K562 (cell line): ENCODE data around the gene TLE3. TPM values are rescaled to one million over a fixed set of nuclear protein-coding genes. Genes with fewer than 3 reads are reported as not detected.
A peak's percentile ranks its signal among the peaks of the same experiment; 100 is the strongest.

ENCODE experiments used
- ATAC-seq: fragments of 200-7000 bp; cut with Tn5 transposase; 3 replicates; pipeline ENCODE4 v1.9.1; 2020; ENCODE audit warnings: moderate library complexity
- BruUV-seq: library from RNA; stranded (reverse); fragments of 400-500 nt; replicated peaks from 2 replicates; lab custom pipeline; 2021; lab: Mats Ljungman, UMichigan
- CTCF ChIA-PET: fragments of 300-600 bp; formaldehyde crosslinking; extraction: SDS; loops from one replicate; lab custom pipeline; 2021; ENCODE audit warnings: low intra/inter-chr PET ratio; lab: Yijun Ruan, JAX
- POLR2A ChIA-PET: fragments of 300-600, 350-650 bp; sonication (Branson Sonifier 250); formaldehyde crosslinking; extraction: SDS; loops from one replicate; lab custom pipeline; 2021; ENCODE audit warnings: antibody characterized with exemption, inconsistent platforms; lab: Yijun Ruan, JAX
- DNase-seq, 4 experiments: peaks; one replicate each; pipeline versions ENCODE4 v3.0.0 to v3.0.0-alpha.2; 2011 to 2018; ENCODE audit warnings: low spot score in 3 of 4, mixed read lengths in 3 of 4; ENCODE audit errors: extremely low read depth in 1 of 4
- FAIRE-seq: peaks from 2 replicates; lab custom pipeline; 2011; peaks lifted over from hg19 to GRCh38; lab: Jason Lieb, UNC
- H2AFZ ChIP-seq: 2 replicates; pipeline ENCODE4 v1.6.0; 2011; ENCODE audit warnings: low read depth, low read length, control low read depth, inconsistent platforms
- H3K27ac ChIP-seq: fragments of 200-600 bp; 3 replicates; pipeline ENCODE4 v1.8.0; 2011; ENCODE audit warnings: low read depth, mild to moderate bottlenecking, control low read depth, inconsistent platforms, low read length, moderate library complexity, mixed read lengths; ENCODE audit errors: extremely low read depth
- H3K27me3 ChIP-seq, 2 experiments: fragments of 300-600 bp in 1 of 2; 2 replicates in 1 of 2; 3 replicates in 1 of 2; pipeline versions ENCODE4 v1.6.0 to v1.8.0; 2011; ENCODE audit warnings: inconsistent platforms in 2 of 2, low read length in 2 of 2, mild to moderate bottlenecking in 1 of 2, mixed read lengths in 1 of 2, moderate library complexity in 1 of 2; ENCODE audit not compliant: control insufficient read depth in 2 of 2, insufficient read depth in 2 of 2
- H3K36me3 ChIP-seq: fragments of 300-600 bp; 3 replicates; pipeline ENCODE4 v1.8.0; 2011; ENCODE audit warnings: mild to moderate bottlenecking, low read length, inconsistent platforms; ENCODE audit not compliant: control insufficient read depth, insufficient read depth
- H3K4me1 ChIP-seq, 2 experiments: fragments of 200-600 bp in 1 of 2; replicated peaks in 1 of 2; 2 replicates in 1 of 2; 3 replicates in 1 of 2; pipeline versions ENCODE4 v1.5.1 to v1.8.0; 2011; ENCODE audit warnings: inconsistent platforms in 2 of 2, low read length in 2 of 2, mild to moderate bottlenecking in 1 of 2, mixed read lengths in 1 of 2, moderate library complexity in 1 of 2; ENCODE audit not compliant: control insufficient read depth in 2 of 2, insufficient read depth in 2 of 2
- H3K4me2 ChIP-seq: 2 replicates; pipeline ENCODE4 v1.6.1; 2011; ENCODE audit warnings: low read length, control low read depth, inconsistent platforms, mixed read lengths; ENCODE audit not compliant: insufficient read depth
- H3K4me3 ChIP-seq: fragments of 200-600 bp; sonication (generic), shearing (Covaris generic); 2 replicates; pipeline ENCODE4 v1.5.1; 2016; ENCODE audit warnings: control low read depth, inconsistent platforms
- H3K79me2 ChIP-seq: fragments of 200-600 bp; 3 replicates; pipeline ENCODE4 v1.8.0; 2011; ENCODE audit warnings: low read length, inconsistent platforms; ENCODE audit not compliant: control insufficient read depth, insufficient read depth
- H3K9ac ChIP-seq, 2 experiments: 2 replicates each; pipeline versions ENCODE4 v1.6.0 to v1.6.1; 2011; ENCODE audit warnings: low read depth in 2 of 2, low read length in 2 of 2, control low read depth in 1 of 2, inconsistent platforms in 1 of 2, mild to moderate bottlenecking in 1 of 2, mixed read lengths in 1 of 2; ENCODE audit not compliant: insufficient read depth in 1 of 2
- H3K9me1 ChIP-seq: one replicate; pipeline ENCODE4 v1.6.0; 2011; ENCODE audit warnings: inconsistent platforms, mild to moderate bottlenecking, low read length, moderate library complexity; ENCODE audit not compliant: control insufficient read depth, insufficient read depth
- H3K9me3 ChIP-seq: replicated peaks from 2 replicates; pipeline ENCODE4 v1.5.1; 2011; ENCODE audit warnings: low read depth, low read length, inconsistent platforms; ENCODE audit not compliant: control insufficient read depth, insufficient read depth
- H4K20me1 ChIP-seq: replicated peaks from 2 replicates; pipeline ENCODE4 v1.6.1; 2011; ENCODE audit warnings: low read length, inconsistent platforms, mixed read lengths; ENCODE audit not compliant: control insufficient read depth, insufficient read depth
- CBFA2T2 ChIP-seq: fragments of 450-650 bp; conservative IDR thresholded peaks from 2 replicates; pipeline ENCODE4 v1.6.1; 2017; ENCODE audit warnings: mild to moderate bottlenecking
- CHD1 ChIP-seq: fragments of 200-600 bp; sonication (generic); IDR thresholded peaks from one replicate; pipeline ENCODE4 v1.6.1; 2012; ENCODE audit warnings: mild to moderate bottlenecking, moderate library complexity, low read length, inconsistent platforms
- FIP1L1 ChIP-seq: fragments of 200-400 bp; formaldehyde crosslinking; IDR thresholded peaks from 2 replicates; pipeline ENCODE4 v1.6.1; 2018; ENCODE audit warnings: mild to moderate bottlenecking, low read depth, low read length; ENCODE audit not compliant: poor library complexity, severe bottlenecking
- FOXK1 ChIP-seq: sonication (generic); formaldehyde crosslinking; IDR thresholded peaks from 2 replicates; pipeline ENCODE4 v1.8.0; 2022; ENCODE audit warnings: missing genetic modification reagents, mild to moderate bottlenecking, borderline replicate concordance
- GABPB1 ChIP-seq: sonication (generic); formaldehyde crosslinking; IDR thresholded peaks from 2 replicates; pipeline ENCODE4 v1.8.0; 2022; ENCODE audit warnings: mild to moderate bottlenecking, missing genetic modification reagents
- HDGF ChIP-seq: fragments of 450-650 bp; IDR thresholded peaks from 2 replicates; pipeline ENCODE4 v1.6.1; 2016
- ILF3 ChIP-seq: fragments of 450-650 bp; IDR thresholded peaks from 2 replicates; pipeline ENCODE4 v1.6.1; 2018; ENCODE audit warnings: antibody characterized with exemption, mild to moderate bottlenecking, moderate library complexity, borderline replicate concordance
- MEIS2 ChIP-seq: fragments of 450-650 bp; IDR thresholded peaks from 2 replicates; pipeline ENCODE4 v1.6.1; 2014; ENCODE audit warnings: mild to moderate bottlenecking; ENCODE audit not compliant: partially characterized antibody
- PCBP1 ChIP-seq: fragments of 200-400 bp; formaldehyde crosslinking; IDR thresholded peaks from 2 replicates; pipeline ENCODE4 v1.6.1; 2018; ENCODE audit warnings: mild to moderate bottlenecking, low read depth, low read length; ENCODE audit not compliant: poor library complexity, severe bottlenecking
- POLR2G ChIP-seq: fragments of 200-400 bp; formaldehyde crosslinking; IDR thresholded peaks from 2 replicates; pipeline ENCODE4 v1.6.1; 2017; ENCODE audit warnings: low read depth, mild to moderate bottlenecking, antibody characterized with exemption, low read length, moderate library complexity
- RBFOX2 ChIP-seq: fragments of 200-400 bp; formaldehyde crosslinking; IDR thresholded peaks from 2 replicates; pipeline ENCODE4 v1.6.1; 2017; ENCODE audit warnings: low read depth, mild to moderate bottlenecking, low read length, moderate library complexity
- RREB1 ChIP-seq: fragments of 250-450 bp; sonication (Bioruptor Pico); IDR thresholded peaks from 2 replicates; pipeline ENCODE4 v1.4.0; 2020
- SAP30 ChIP-seq: fragments of 200-600 bp; sonication (generic); IDR thresholded peaks from 2 replicates; pipeline ENCODE4 v1.6.1; 2012; ENCODE audit warnings: borderline replicate concordance, low read depth, mild to moderate bottlenecking, moderate library complexity, low read length, control low read depth, inconsistent platforms; ENCODE audit not compliant: insufficient read depth, poor library complexity, severe bottlenecking
- ZBTB7A ChIP-seq: IDR thresholded peaks from 2 replicates; pipeline ENCODE4 v1.6.1; 2011; ENCODE audit warnings: low read depth, mild to moderate bottlenecking, low read length, moderate library complexity, borderline replicate concordance; ENCODE audit not compliant: control insufficient read depth
- ZNF184 ChIP-seq: sonication (generic); formaldehyde crosslinking; IDR thresholded peaks from 2 replicates; pipeline ENCODE4 v1.5.0; 2020; ENCODE audit warnings: missing genetic modification reagents
- WGBS: fragments of 100-300 bp; shearing (Covaris generic); methylation state at CpG from one replicate; pipeline ENCODE4 v1.1.6; 2016; ENCODE audit warnings: low coverage, mixed read lengths; ENCODE audit not compliant: insufficient coverage; ENCODE audit errors: missing lambda C conversion rate; 5-methylcytosine and 5-hydroxymethylcytosine counted together
- in situ Hi-C: fragments of 300-500 bp; cut with MboI; formaldehyde crosslinking; loops from 4 replicates; pipeline ENCODE4 v1.15.0; 2018; ENCODE audit warnings: inconsistent platforms, mixed read lengths
- intact Hi-C: fragments of 100-400 bp; cut with micrococcal nuclease; formaldehyde crosslinking; loops from 2 replicates; pipeline ENCODE4 v1.14.2; 2022
- polyA plus RNA-seq, 8 experiments: library from polyadenylated mRNA; depleted of rRNA in 4 of 8; stranded (reverse) in 5 of 8; unstranded in 3 of 8; fragments of >200 nt; fragmentation: Nextera tagmentation in 2 of 8; fragmentation: Illumina TruSeq in 1 of 8; extraction: Ambion mirVana in 2 of 8; extraction: Trizol in 1 of 8; gene quantifications; 2 replicates each; pipeline versions ENCODE4 v1.2.1 to v1.2.3, GENCODE V29; 2011 to 2014; ENCODE audit warnings: inconsistent platforms in 1 of 8, missing spikeins in 1 of 8
- total RNA-seq, 7 experiments: library from RNA; depleted of rRNA in 6 of 7; stranded (reverse); fragments of >200 nt in 6 of 7; fragmentation: Illumina TruSeq in 2 of 7; extraction: Trizol in 2 of 7; gene quantifications; 2 replicates each; pipeline versions ENCODE4 v1.2.1 to v1.2.3, GENCODE V29; 2011 to 2021; ENCODE audit warnings: low replicate concordance in 1 of 7

The TLE3 gene
- total and polyA plus RNA-seq, 9 of the 15 experiments (the other 6 are each of a cell fraction or from before 2014, with no cell fraction given) = 1.5 to 84.2 (median 14.1) TPM

- ChIA-PET POLR2A (interaction anchor here (0.7 to 2.3 kb wide), 7 partner anchors 9 to 30 kb away, joined by 3 to 20 read pairs (median 3); no protein-coding TSS in a partner anchor), CTCF (interaction anchor here (0.7 kb wide), 1 partner anchor 38 kb away, joined by 3 read pairs; no protein-coding TSS in a partner anchor)
- ATAC-seq (peak; percentile 5; the same call in 2 of the 3 replicates), FAIRE-seq (no peak), DNase-seq (peak in 3 of 4 experiments; percentile 39 to 57 (median 55))
- in situ Hi-C loops = no loop called here
- Histone ChIP-seq H2AFZ (no peak overlapping the region), H3K79me2 (peaks cover 76% of the 10 kb centered on the region), H4K20me1 (peaks cover 37% of the 10 kb centered on the region), H3K4me3 (peak overlapping the region; percentile 75), H3K27me3 (no peaks in the 10 kb centered on the region), H3K9me1 (no peaks in the 10 kb centered on the region), H3K27ac (peak overlapping the region; percentile 97; the same call in 1 of the 3 replicates), H3K4me1 (peaks cover 65 to 67% of the 10 kb centered on the region in 2 experiments), H3K9me3 (no peaks in the 10 kb centered on the region), H3K4me2 (peak overlapping the region; percentile 92), H3K36me3 (peaks cover 44% of the 10 kb centered on the region; the same call in 2 of the 3 replicates), H3K9ac (peak overlapping the region; percentile 87 to 98)
- WGBS = 5% methylated on average over 24 of the region's 66 CpGs
- intact Hi-C loops = no loop called here
- BruUV-seq = no TSS peak
- peak; percentile 82; the same call in 1 of the 2 replicates for TF ChIP-seq ZBTB7A
- TF ChIP-seq MEIS2 = no peak
- TF ChIP-seq POLR2G = peak; percentile 19; the same call in 1 of the 2 replicates
- TF ChIP-seq RREB1 = 0 out of 2 replicates have a peak, but pooled peaks have one; percentile 29
- peak; percentile 69 for TF ChIP-seq RBFOX2
- peak; percentile 29 for TF ChIP-seq CHD1
- no peak for TF ChIP-seq FOXK1 (CRISPR knock-in tag)
- TF ChIP-seq CBFA2T2 = no peak
- TF ChIP-seq ILF3 = no peak
- TF ChIP-seq SAP30 = peak; percentile 29
- peak; percentile 22 for TF ChIP-seq PCBP1
- TF ChIP-seq FIP1L1 = peak; percentile 44
- no peak for TF ChIP-seq HDGF
- 0 out of 2 replicates have a peak, but pooled peaks have one; percentile 26 for TF ChIP-seq GABPB1 (CRISPR knock-in tag)
- TF ChIP-seq ZNF184 (CRISPR knock-in tag) = no peak
Observed at GRCh38 chr15:70095408-70096214, 2.1 kb downstream of the TLE3 start.
